OCI-LY7 (cell line): ENCODE results near the gene RLN3. TPM values are rescaled to one million over a fixed set of nuclear protein-coding genes. Genes with fewer than 3 reads are reported as not detected.
A peak's percentile ranks its signal among the peaks of the same experiment; 100 is the strongest.
"Not testable (repeated sequence)": the region's sequence is repeated elsewhere in the genome, so short reads cannot be mapped to it uniquely, and the experiment has no call there.

Source experiments
- BruUV-seq: library from RNA; stranded (reverse); fragments of 400-500 nt; replicated peaks from 2 replicates; lab custom pipeline; 2021; lab: Mats Ljungman, UMichigan
- CTCF ChIA-PET: fragments of 300-600 bp; sonication (Branson Sonifier 250); formaldehyde crosslinking; loops from one replicate; lab custom pipeline; 2022; ENCODE audit warnings: antibody characterized with exemption; ENCODE audit not compliant: unreplicated experiment; lab: Charles Lee
- POLR2A ChIA-PET: fragments of 300-600 bp; sonication (Branson Sonifier 250); formaldehyde crosslinking; loops from one replicate; lab custom pipeline; 2022; ENCODE audit warnings: antibody characterized with exemption; lab: Charles Lee
- DNase-seq: peaks from one replicate; pipeline ENCODE4 v3.0.0-alpha.2; 2015; ENCODE audit warnings: low spot score
- H2AFZ ChIP-seq: fragments of 200-600 bp; sonication (generic), shearing (Covaris generic); 2 replicates; pipeline ENCODE4 v1.6.1; 2014; ENCODE audit warnings: mild to moderate bottlenecking, antibody characterized with exemption, low read length, moderate library complexity
- H3K27ac ChIP-seq: fragments of 200-600 bp; sonication (generic); 2 replicates; pipeline ENCODE4 v1.5.1; 2014; ENCODE audit warnings: mixed run types, low read depth, mild to moderate bottlenecking, moderate library complexity, low read length, inconsistent platforms; ENCODE audit not compliant: poor library complexity, severe bottlenecking
- H3K36me3 ChIP-seq: fragments of 200-600 bp; sonication (generic); 2 replicates; pipeline ENCODE4 v1.6.1; 2014; ENCODE audit warnings: mild to moderate bottlenecking, antibody characterized with exemption, low read length, moderate library complexity, mixed read lengths; ENCODE audit not compliant: insufficient read depth
- H3K4me1 ChIP-seq: fragments of 200-600 bp; sonication (generic); 2 replicates; pipeline ENCODE4 v1.5.1; 2014; ENCODE audit warnings: mild to moderate bottlenecking, low read length; ENCODE audit not compliant: insufficient read depth, poor library complexity, severe bottlenecking
- H3K4me2 ChIP-seq: fragments of 200-600 bp; sonication (generic); 2 replicates; pipeline ENCODE4 v1.6.1; 2014; ENCODE audit warnings: mild to moderate bottlenecking, low read length
- H3K4me3 ChIP-seq: fragments of 200-600 bp; sonication (generic); 2 replicates; pipeline ENCODE4 v1.5.1; 2014; ENCODE audit warnings: mild to moderate bottlenecking, low read depth, low read length; ENCODE audit not compliant: poor library complexity, severe bottlenecking
- H3K79me2 ChIP-seq: fragments of 200-600 bp; sonication (generic); 2 replicates; pipeline ENCODE4 v1.6.1; 2016; ENCODE audit warnings: low read depth, mild to moderate bottlenecking, low read length, moderate library complexity, mixed read lengths; ENCODE audit not compliant: insufficient read depth
- H3K9me2 ChIP-seq: fragments of 200-600 bp; sonication (generic); 2 replicates; pipeline ENCODE4 v1.6.1; 2016; ENCODE audit warnings: mild to moderate bottlenecking, low read length, mixed read lengths; ENCODE audit not compliant: insufficient read depth
- H3K9me3 ChIP-seq: fragments of 200-600 bp; sonication (generic); 2 replicates; pipeline ENCODE4 v1.6.1; 2014; ENCODE audit warnings: mild to moderate bottlenecking, mixed run types, low read length, mixed read lengths
- H4K20me1 ChIP-seq: fragments of 200-600 bp; sonication (generic); 2 replicates; pipeline ENCODE4 v1.6.1; 2014; ENCODE audit warnings: mild to moderate bottlenecking, antibody characterized with exemption, low read length, moderate library complexity, mixed read lengths; ENCODE audit not compliant: insufficient read depth
- CTCF ChIP-seq: fragments of 200-600 bp; sonication (generic); conservative IDR thresholded peaks from 2 replicates; pipeline ENCODE4 v1.5.1; 2014; ENCODE audit warnings: mild to moderate bottlenecking, antibody characterized with exemption, low read length, moderate library complexity, mixed read lengths
- EZH2phosphoT487 ChIP-seq: fragments of 200-600 bp; sonication (generic); IDR thresholded peaks from 2 replicates; pipeline ENCODE4 v1.6.1; 2018; ENCODE audit warnings: low read depth, borderline replicate concordance, mild to moderate bottlenecking, mixed run types, antibody characterized with exemption, low read length, moderate library complexity, mixed read lengths
- intact Hi-C: fragments of 100-400 bp; cut with micrococcal nuclease; formaldehyde crosslinking; loops from one replicate; pipeline ENCODE4 v1.10.0; 2022; ENCODE audit not compliant: unreplicated experiment
- total RNA-seq, 2 experiments: library from RNA; depleted of rRNA in 1 of 2; stranded (reverse); fragments of >200 nt in 1 of 2; shearing (Covaris generic) in 1 of 2; gene quantifications; 2 replicates each; pipeline ENCODE4 v1.2.3, GENCODE V29; 2014 to 2022

Gene RLN3
- total RNA-seq, 2 experiments from 2014 or later, result not detected

DNA sequence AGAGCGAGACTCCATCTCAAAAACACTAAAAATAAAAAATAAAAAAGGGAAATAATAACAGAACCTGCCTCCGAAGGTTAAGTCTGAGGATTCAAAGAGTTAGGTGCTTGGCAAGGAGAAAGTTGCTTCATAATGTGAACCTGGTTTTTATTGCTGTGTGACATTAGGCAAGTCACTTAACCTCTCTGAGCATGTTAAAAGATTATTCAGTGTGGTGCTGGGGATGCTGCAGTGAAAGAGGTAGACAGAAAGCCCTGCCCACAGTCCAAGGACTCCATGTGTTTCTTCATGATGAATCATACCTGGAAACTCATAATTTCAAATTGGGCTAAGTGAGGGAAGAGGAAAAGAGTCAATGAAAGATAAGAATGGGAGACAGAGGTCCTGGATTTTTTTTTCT lies 6.0 kb downstream of the RLN3 start:
- POLR2A ChIA-PET, result no interaction called here
- H3K4me1 ChIP-seq, result peaks cover 7% of the 10 kb centered on the region

DNA sequence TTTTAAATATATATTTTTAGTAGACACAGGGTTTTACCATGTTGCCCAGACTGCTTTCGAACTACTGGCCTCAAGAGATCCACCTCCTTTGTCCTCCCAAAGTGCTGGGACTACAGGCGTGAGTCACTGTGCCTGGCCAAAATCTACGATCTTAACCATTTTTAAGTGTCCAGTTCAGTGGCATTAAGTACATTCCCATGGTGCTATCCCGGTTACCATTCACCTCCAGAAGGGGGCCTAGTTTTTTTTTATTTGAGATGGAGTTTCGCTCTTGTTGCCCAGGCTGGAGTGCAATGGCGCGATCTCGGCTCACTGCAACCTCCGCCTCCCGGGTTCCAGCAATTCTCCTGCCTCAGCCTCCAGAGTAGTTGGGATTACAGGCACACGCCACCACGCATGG lies 7.2 kb downstream of the RLN3 start:
- H3K9me2 ChIP-seq, intact Hi-C loops, H3K4me1 ChIP-seq, DNase-seq, H3K79me2 ChIP-seq, H3K36me3 ChIP-seq, BruUV-seq, CTCF ChIA-PET, H3K4me2 ChIP-seq, H3K27ac ChIP-seq, H3K9me3 ChIP-seq, H3K4me3 ChIP-seq, H2AFZ ChIP-seq, POLR2A ChIA-PET, H4K20me1 ChIP-seq: not testable (repeated sequence)
- 0 out of 2 replicates have a peak, but pooled peaks have one; percentile 31 for TF ChIP-seq CTCF

More for the DNA sequence above, 6.0 kb downstream of the RLN3 start:
- DNase-seq, result no peak
- Histone ChIP-seq H3K4me2 (no peak overlapping the region), H3K27ac (no peak overlapping the region), H3K4me3 (no peak overlapping the region), H3K36me3 (no peaks in the 10 kb centered on the region), H2AFZ (no peak overlapping the region), H4K20me1 (no peaks in the 10 kb centered on the region), H3K9me2 (no peaks in the 10 kb centered on the region), H3K79me2 (no peaks in the 10 kb centered on the region), H3K9me3 (no peaks in the 10 kb centered on the region)
- CTCF ChIA-PET, result no interaction called here
- no TSS peak for BruUV-seq
- TF ChIP-seq EZH2phosphoT487 (no peak), CTCF (no peak)
- intact Hi-C loops, result loop anchor here (5.0 kb wide), 2 partner anchors 82 to 132 kb away; partner anchors contain the start of gene DCAF15

GRCh38 chr19:14035706-14036105 lies 7.8 kb downstream of the RLN3 start:
- Histone ChIP-seq H4K20me1 (no peaks in the 10 kb centered on the region), H3K9me3 (no peaks in the 10 kb centered on the region), H3K79me2 (no peaks in the 10 kb centered on the region), H3K4me3 (no peak overlapping the region), H3K27ac (no peak overlapping the region), H3K4me1 (peaks cover 4% of the 10 kb centered on the region), H3K36me3 (no peaks in the 10 kb centered on the region), H2AFZ (no peak overlapping the region), H3K4me2 (no peak overlapping the region), H3K9me2 (no peaks in the 10 kb centered on the region)
- TF ChIP-seq CTCF, result no peak
- TF ChIP-seq EZH2phosphoT487, result no peak
- no peak for DNase-seq
- CTCF ChIA-PET, result interaction anchor here (0.6 kb wide), 1 partner anchor 13 kb away, joined by 3 read pairs; no protein-coding TSS in a partner anchor
- no TSS peak for BruUV-seq
- POLR2A ChIA-PET, result no interaction called here
- intact Hi-C loops, result no loop called here
